ENCODE measurements around the gene GLRA3. TPM values are rescaled to one million over a fixed set of nuclear protein-coding genes. Genes with fewer than 3 reads are reported as not detected.
A peak's percentile ranks its signal among the peaks of the same experiment; 100 is the strongest.

The GLRA3 gene
- total and polyA plus RNA-seq, 2 experiments from 2014 or later = not detected

DNA sequence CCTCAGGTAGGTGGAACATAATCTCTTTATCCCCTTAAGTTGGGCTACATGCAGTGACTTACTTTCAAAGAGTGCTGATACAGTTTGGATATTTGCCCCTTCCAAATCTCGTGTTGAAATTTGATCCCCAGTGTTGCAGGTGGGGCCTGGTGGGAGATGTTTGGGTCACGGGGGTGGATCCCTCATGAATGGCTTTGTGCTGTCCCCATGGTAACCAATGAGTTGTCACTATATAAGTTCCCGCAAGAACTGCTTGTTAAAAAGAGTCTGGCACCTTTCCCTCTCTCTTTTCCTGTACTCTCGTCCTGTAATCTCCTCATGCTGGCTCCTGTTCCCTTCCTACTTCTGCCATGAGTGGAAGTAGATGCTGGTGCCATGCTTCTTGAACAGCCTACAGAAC lies 71.3 kb downstream of the GLRA3 start:
- H3K9me3 ChIP-seq (ENCODE audit: low read depth) = no peaks in the 10 kb centered on the region
- in situ Hi-C loops (cut with MboI) = loop anchor here (25.0 kb wide), 1 partner anchor 780 kb away; no protein-coding TSS in a partner anchor
- no peaks in the 10 kb centered on the region for H3K9me2 ChIP-seq (ENCODE audit: insufficient read depth)

DNA sequence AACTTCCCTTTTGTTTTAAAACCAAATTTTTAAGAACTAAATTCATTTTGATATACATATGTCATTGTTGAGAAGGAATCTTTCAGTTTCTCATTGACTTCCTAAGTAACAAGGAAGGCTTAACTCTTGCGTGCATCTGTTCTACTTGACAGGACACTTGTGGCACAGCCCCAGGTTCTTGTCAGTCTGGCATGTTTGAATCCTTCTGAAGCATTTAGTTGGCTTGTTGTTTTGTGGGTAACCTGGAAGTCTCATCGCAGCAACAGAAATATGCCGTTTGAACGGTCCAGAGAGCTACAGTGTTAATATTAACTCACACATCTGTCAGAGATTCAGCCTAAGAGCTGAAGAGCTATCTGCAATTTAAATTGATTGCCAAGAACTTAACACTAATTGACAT lies 76.0 kb downstream of the GLRA3 start:
- Histone ChIP-seq H3K27me3 (replicated peaks; ENCODE audit: insufficient read depth) (peaks cover 5% of the 10 kb centered on the region; the same call in 1 of the 2 replicates), H3F3A (ENCODE audit: insufficient read depth) (no peaks in the 10 kb centered on the region), H3K9ac (no peak overlapping the region), H3K36me3 (ENCODE audit: low read depth) (no peaks in the 10 kb centered on the region), H4K20me1 (ENCODE audit: insufficient read depth) (no peaks in the 10 kb centered on the region), H3K4me2 (ENCODE audit: unreplicated experiment) (no peak overlapping the region), H3K4me3 (no peak overlapping the region), H3K9me2 (ENCODE audit: insufficient read depth) (no peaks in the 10 kb centered on the region), H2AFZ (no peak overlapping the region), H3K4me1 (ENCODE audit: insufficient read depth) (no peaks in the 10 kb centered on the region), H3K9me3 (ENCODE audit: low read depth) (no peaks in the 10 kb centered on the region), H3K27ac (no peak overlapping the region), H3K79me2 (ENCODE audit: insufficient read depth) (no peaks in the 10 kb centered on the region)
- DNase-seq = no peak
- 39 to 48% methylated on average over 4 of the region's 4 CpGs for WGBS, 2 experiments (ENCODE audit: low coverage in 1 of 2, low lambda C conversion rate in 2 of 2, missing lambda C conversion rate in 2 of 2)
- TF ChIP-seq EZH2 (IDR thresholded peaks at IDR 0.05; ENCODE audit: insufficient read depth, poor library complexity, severe bottlenecking) (no peak), EZH2phosphoT487 (IDR thresholded peaks at IDR 0.05; ENCODE audit: insufficient read depth, low read depth) (no peak)
- in situ Hi-C loops (cut with MboI) = loop anchor here (25.0 kb wide), 1 partner anchor 784 kb away; no protein-coding TSS in a partner anchor

More for the DNA sequence above, 71.3 kb downstream of the GLRA3 start:
- no peaks in the 10 kb centered on the region for H3K36me3 ChIP-seq (ENCODE audit: low read depth)
- H3K4me1 ChIP-seq (ENCODE audit: insufficient read depth) = no peaks in the 10 kb centered on the region
- H4K20me1 ChIP-seq (ENCODE audit: insufficient read depth) = no peaks in the 10 kb centered on the region
- H3K27me3 ChIP-seq (replicated peaks; ENCODE audit: insufficient read depth) = peaks cover 8% of the 10 kb centered on the region; the same call in 1 of the 2 replicates
- WGBS, 2 experiments (ENCODE audit: low coverage in 1 of 2, low lambda C conversion rate in 2 of 2, missing lambda C conversion rate in 2 of 2) = 17 to 21% methylated on average over 4 of the region's 4 CpGs
- no peak for DNase-seq
- no peak for TF ChIP-seq EZH2phosphoT487 (IDR thresholded peaks at IDR 0.05; ENCODE audit: insufficient read depth, low read depth)
- no peak for TF ChIP-seq EZH2 (IDR thresholded peaks at IDR 0.05; ENCODE audit: insufficient read depth, poor library complexity, severe bottlenecking)
- H3K9ac ChIP-seq = no peak overlapping the region
- no peak overlapping the region for H3K27ac ChIP-seq
- H3K4me3 ChIP-seq = no peak overlapping the region
- H3K79me2 ChIP-seq (ENCODE audit: insufficient read depth) = no peaks in the 10 kb centered on the region
- no peak overlapping the region for H3K4me2 ChIP-seq (ENCODE audit: unreplicated experiment)
- H3F3A ChIP-seq (ENCODE audit: insufficient read depth) = no peaks in the 10 kb centered on the region
- no peak overlapping the region for H2AFZ ChIP-seq

DNA sequence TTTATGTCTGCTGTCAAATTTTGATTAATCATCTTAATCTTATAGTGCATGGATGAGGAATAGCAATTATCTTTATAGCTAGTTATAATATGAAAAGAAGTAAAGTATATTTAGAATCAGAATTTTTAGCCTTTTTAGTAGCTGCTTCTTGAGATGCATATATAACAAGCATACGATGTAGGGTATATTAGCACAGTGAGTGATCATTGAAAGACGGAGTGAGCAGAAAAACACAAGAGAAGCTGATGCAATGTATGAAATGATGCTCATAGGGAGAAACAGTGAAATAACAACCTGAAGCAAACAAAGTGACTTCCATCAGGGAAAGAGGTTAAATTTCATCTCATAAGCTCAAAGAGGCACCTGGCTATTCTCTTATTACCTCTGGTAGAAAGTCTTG lies 77.0 kb downstream of the GLRA3 start:
- H3K4me2 ChIP-seq (ENCODE audit: unreplicated experiment) = no peak overlapping the region
- no peaks in the 10 kb centered on the region for H3K9me2 ChIP-seq (ENCODE audit: insufficient read depth)
- in situ Hi-C loops (cut with MboI) = loop anchor here (25.0 kb wide), 1 partner anchor 785 kb away; no protein-coding TSS in a partner anchor
- no peak overlapping the region for H2AFZ ChIP-seq
- no peaks in the 10 kb centered on the region for H4K20me1 ChIP-seq (ENCODE audit: insufficient read depth)
- no peaks in the 10 kb centered on the region for H3K4me1 ChIP-seq (ENCODE audit: insufficient read depth)
- TF ChIP-seq EZH2phosphoT487 (IDR thresholded peaks at IDR 0.05; ENCODE audit: insufficient read depth, low read depth) (no peak), EZH2 (IDR thresholded peaks at IDR 0.05; ENCODE audit: insufficient read depth, poor library complexity, severe bottlenecking) (no peak)
- no peaks in the 10 kb centered on the region for H3F3A ChIP-seq (ENCODE audit: insufficient read depth)
- WGBS, 2 experiments (ENCODE audit: low coverage in 1 of 2, low lambda C conversion rate in 2 of 2, missing lambda C conversion rate in 2 of 2) = 55 to 58% methylated on average over 2 of the region's 2 CpGs
- H3K9me3 ChIP-seq (ENCODE audit: low read depth) = no peaks in the 10 kb centered on the region
- no peak overlapping the region for H3K27ac ChIP-seq
- no peak overlapping the region for H3K9ac ChIP-seq
- no peaks in the 10 kb centered on the region for H3K36me3 ChIP-seq (ENCODE audit: low read depth)
- H3K27me3 ChIP-seq (replicated peaks; ENCODE audit: insufficient read depth) = peaks cover 5% of the 10 kb centered on the region; the same call in 1 of the 2 replicates
- no peak overlapping the region for H3K4me3 ChIP-seq
- no peaks in the 10 kb centered on the region for H3K79me2 ChIP-seq (ENCODE audit: insufficient read depth)
- DNase-seq = no peak

DNA sequence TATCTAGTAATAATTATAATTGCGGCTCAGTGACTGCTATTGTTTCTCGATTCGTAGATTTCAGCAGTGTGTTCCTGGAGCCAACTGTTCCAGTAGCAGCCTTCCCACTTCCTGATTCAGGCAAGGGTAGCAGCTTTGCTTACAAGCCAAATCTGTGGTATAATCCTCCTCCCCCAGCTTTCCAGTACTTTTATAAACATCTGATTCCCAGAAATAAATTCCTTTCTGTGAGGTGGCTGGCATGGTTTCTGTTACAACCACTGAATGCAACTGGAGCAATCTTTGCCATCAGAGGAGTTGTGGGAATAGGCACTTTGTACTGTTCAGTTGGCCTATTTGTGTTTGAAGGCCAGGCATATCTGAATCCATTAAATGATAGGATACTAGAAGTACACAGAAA lies 80.0 kb downstream of the GLRA3 start:
- no peaks in the 10 kb centered on the region for H3K9me3 ChIP-seq (ENCODE audit: low read depth)
- TF ChIP-seq EZH2phosphoT487 (IDR thresholded peaks at IDR 0.05; ENCODE audit: insufficient read depth, low read depth) = no peak
- TF ChIP-seq EZH2 (IDR thresholded peaks at IDR 0.05; ENCODE audit: insufficient read depth, poor library complexity, severe bottlenecking) = no peak
- no peak overlapping the region for H2AFZ ChIP-seq
- peak; percentile 14 for DNase-seq
- no peak overlapping the region for H3K9ac ChIP-seq
- no peak overlapping the region for H3K4me2 ChIP-seq (ENCODE audit: unreplicated experiment)
- no peak overlapping the region for H3K27ac ChIP-seq
- H3K9me2 ChIP-seq (ENCODE audit: insufficient read depth) = no peaks in the 10 kb centered on the region
- H3K4me3 ChIP-seq = no peak overlapping the region
- WGBS, 2 experiments (ENCODE audit: low coverage in 1 of 2, low lambda C conversion rate in 2 of 2, missing lambda C conversion rate in 2 of 2) = 13 to 14% methylated on average over 3 of the region's 3 CpGs
- H3K4me1 ChIP-seq (ENCODE audit: insufficient read depth) = no peaks in the 10 kb centered on the region
- H3K79me2 ChIP-seq (ENCODE audit: insufficient read depth) = no peaks in the 10 kb centered on the region
- H3K27me3 ChIP-seq (replicated peaks; ENCODE audit: insufficient read depth) = peaks cover 5% of the 10 kb centered on the region; the same call in 1 of the 2 replicates
- in situ Hi-C loops (cut with MboI) = no loop called here
- no peaks in the 10 kb centered on the region for H3F3A ChIP-seq (ENCODE audit: insufficient read depth)
- H3K36me3 ChIP-seq (ENCODE audit: low read depth) = no peaks in the 10 kb centered on the region
- H4K20me1 ChIP-seq (ENCODE audit: insufficient read depth) = no peaks in the 10 kb centered on the region

Measured in GM23248 (cell line).